ENCODE data around the gene ABCB11.
A peak's percentile ranks its signal among the peaks of the same experiment; 100 is the strongest.
"Not testable (repeated sequence)": the region's sequence is repeated elsewhere in the genome, so short reads cannot be mapped to it uniquely, and the experiment has no call there.

Gene ABCB11

DNA sequence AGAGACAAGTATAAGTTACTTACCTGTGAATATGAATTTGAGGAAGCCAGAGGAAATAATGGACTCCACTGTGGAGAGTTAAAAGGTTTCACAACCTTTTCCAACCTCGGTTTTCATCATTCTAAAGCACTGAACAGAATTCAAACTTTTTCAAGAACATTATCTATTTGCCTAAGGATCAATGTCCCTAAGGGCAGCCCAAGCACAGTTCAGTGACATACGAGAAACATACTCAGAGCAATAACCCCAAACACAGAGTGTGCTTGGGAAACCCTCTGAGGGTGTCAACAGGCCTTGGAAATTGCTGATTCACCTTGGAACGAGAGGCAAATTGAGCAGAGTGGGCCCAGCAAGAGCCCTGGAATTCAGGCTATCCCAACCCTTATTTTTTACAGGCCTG lies at the start of gene ABCB11:
TSS of gene ABCB11 (minus strand) at position 123 of the 400 bp plus-strand sequence. CDS start 13,199 bp downstream, outside the sequence.
- DNase-seq (ENCODE audit: low read depth in 2 of 2) = no peak

DNA sequence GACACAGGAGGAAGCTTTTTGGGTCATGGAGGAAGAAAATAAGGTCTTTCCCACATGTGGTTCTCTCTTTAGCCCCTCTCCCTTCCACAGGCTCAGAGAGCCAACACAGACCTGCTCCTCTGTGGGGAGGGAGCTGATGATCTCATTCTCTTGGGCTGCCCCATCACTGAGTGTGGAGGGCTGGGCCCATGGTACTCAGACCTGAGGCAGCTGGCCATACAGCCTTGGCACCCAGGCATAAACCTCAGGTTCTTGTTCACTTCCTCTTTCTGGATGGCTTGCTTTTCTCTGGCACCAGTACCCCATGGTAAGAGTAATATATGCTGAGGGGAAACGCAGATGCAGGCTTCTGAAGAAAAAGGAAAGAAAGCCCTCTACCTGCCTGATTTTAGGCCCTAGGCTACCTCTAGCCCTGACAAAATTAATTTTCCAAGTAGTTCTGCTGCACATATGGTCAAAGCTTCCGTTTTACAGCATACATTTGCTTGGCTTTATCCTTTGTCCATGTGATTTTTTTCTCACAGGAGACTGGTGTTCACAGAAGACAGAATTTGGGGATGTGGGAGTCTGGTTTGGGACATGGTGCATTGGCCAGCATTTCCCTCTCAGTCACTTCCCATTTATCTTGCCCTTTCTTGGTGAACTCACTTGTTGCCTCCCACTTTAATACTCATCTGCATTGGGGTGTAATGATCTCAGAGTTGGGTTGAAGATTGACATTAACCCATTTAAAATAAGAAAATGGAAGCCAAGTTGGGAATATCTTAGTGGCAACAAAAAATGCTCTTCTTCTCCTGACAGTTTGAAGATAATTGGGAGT lies 49.3 kb upstream of the ABCB11 start:
- DNase-seq (ENCODE audit: low read depth in 2 of 2) = no peak

DNA sequence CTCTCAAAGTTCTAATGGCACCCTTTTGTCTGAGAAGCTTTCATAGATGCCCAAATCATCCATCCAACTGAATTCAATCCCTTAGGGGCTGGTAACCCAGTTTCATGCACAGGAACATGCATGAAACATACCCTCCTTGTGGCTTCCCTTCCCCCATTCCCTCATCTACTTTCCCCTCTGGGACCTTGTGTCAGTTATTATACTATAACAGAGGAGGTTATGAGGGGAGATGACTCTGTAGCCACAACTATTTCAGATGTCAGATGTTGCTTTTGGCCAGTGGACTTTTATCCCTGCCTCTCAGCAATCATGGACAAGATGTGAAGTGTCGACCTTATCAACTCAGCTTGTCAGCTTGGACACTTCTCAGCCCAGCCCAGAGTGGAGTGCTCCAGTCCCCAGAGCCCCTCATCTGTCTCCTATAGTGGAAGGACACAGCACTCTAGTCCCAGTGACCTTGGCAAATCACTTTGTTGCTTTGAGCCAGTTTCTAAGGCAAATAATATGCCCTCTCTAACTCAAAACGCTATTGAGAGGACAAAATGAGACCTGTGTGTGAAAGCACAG lies 46.6 kb upstream of the ABCB11 start:
- no peak for DNase-seq (ENCODE audit: low read depth in 2 of 2)

DNA sequence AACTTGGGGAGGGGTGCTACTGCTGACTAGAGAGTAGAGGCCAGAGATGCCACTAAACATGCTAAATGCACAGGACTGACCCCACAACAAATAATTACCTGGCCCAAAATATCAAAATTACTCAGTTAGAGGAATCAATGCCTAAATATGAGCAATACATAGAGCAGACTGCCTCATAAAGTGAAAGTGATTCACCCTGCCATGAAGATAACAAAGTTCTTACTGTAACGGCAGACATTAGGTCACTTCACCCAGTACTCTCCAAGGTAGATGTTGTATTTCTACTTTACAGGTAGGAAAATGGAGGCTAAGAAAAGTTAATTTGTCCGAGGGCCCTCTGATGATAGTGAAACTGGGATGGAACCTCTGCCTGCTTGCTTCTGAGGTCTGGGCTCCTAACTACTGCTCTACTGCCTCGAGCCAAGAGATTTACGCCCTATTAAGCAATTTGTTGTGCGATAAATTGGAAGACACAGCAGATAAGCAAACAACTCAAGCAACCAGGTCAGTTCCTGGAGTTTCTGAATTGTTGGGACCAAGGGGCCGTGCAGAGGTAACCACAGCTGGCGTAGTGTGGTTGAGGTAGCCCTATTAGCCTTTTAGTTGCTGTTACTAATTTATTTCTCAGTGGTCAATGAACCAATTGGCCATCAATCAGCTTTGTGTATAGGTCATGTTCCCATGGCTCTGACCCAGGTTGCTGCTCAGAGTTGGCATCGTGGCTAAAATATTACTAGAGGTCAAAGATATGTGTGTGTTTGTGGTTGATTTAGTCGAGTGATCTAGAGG lies 43.0 kb upstream of the ABCB11 start:
- DNase-seq (ENCODE audit: low read depth in 2 of 2) = no peak

DNA sequence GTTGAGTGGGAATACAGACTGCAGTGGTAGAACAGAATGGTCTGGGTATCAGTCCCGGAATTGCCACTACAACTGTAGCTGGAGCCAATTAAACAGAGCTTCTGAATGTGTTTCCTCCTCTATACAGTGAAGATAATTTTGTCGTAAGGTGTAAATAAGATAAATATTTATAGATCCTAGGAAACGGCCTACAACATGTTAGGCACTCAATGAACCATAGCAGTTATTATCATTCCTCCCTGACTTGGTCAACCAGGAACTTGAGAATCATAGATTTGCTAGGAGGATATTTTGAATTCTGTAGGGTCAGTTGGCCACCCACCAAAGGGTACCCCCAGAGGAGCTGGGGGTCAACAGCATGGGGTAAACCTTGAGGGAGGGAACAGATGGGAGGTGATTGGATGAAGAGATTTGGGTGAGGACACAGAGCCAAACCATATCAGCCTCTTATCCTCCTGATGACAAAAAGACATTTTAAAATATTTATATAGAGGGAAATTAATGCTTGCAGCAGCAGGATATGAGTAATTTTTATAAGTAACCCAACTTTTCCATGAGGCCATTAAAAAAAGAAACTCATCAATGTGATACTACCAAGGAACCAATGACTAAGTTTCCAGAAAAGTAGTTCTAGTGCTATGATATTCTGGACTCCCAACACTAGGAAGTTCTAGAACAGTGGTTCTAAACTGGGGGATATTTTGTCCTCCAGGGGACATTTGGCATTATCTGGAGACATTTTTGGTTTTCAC lies 42.3 kb upstream of the ABCB11 start:
- no peak for DNase-seq (ENCODE audit: low read depth in 2 of 2)

DNA sequence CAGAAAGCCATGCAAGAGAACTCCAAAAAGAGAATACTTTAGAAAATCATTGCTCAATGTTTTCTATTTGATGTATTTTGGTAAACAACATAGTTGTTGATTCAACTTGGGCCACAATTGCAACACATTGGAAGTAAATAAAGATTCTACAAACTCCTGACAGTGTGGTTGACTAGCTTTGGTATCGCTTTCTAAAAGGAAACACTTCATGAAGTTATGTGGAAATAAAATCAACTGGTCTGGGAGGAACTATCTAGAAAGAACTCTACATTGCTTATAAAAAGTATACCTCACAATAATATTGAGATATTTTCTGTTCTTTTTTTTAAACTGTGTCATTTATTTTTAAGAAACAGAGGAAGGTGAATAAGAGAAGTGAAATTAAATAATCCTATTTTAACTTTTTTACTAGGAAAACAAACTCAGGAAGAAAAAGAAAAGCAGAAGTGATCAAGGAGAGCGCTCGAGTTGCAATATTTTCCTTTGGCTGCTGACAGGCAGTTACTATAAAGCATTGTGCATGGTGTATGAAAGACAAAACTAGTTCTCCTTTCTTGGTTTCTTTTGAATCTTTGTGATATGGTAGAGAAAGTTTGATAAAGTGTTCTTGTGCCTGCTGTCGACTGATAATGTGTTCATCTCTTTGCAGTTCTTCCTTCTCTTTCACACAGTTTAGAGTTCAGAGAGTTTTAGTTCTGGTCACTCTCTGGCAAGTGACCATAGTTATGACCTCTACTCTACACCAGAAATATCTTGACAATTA lies 41.2 kb upstream of the ABCB11 start:
- no peak for DNase-seq (ENCODE audit: low read depth in 2 of 2)

DNA sequence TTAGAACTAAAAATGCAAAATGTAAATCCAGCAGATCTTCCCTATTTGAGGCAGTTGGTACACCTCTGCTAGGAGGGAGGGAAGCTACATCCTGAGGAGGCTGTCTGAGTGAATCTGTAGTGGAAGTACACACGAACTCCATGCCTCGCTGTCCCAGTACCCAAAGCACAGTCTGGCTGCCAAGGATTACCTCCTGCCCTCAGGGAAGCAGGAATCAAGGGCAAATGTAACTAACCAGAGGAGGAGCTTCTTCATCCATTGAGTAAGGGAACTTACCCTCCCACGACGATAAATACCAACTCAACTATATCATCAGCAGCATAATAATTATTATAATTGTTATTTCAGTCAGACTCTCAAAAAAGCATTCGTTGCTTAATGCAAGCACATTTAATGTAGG lies 40.3 kb upstream of the ABCB11 start:
- DNase-seq (ENCODE audit: low read depth in 2 of 2) = no peak

DNA sequence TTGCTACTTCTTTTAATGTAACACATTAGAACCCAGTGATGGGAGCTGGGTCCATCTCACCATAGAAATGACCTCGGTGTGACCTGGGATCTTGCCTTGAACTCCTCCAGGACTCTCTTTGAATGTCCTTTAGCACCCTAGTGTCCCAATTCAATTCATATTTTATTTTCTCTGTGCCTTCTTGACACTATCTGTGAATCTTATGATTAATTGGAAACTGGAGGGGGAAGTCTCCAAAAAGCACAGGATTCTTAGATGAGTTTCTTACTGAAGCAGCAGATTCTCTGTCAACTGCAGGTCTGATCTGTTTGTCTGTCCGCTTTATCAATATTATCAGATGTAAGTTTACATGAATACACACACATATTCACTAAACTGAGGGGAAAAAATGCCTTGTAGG lies 38.7 kb upstream of the ABCB11 start:
- DNase-seq (ENCODE audit: low read depth in 2 of 2) = no peak

DNA sequence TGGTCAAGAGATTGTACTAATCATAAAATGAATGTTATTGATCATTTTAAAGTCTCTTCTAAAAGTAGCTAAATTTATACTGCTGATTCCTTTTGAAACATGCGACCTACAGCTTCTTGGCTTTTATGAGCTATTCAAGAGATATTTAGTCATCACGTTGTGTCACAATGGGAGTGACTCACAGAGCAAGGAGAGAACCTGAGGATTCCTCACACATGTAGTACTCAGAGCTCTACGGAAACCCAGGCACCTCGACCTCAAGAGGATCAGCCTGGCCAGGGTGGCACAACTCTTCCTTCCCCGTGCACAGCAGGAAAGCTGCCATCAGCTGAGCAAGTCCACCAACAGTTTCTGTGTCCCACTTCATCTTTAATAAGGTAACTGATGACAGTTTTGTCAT lies 38.2 kb upstream of the ABCB11 start, which contains the start of gene DHRS9:
TSS of gene DHRS9 (plus strand) at position 223 of the 400 bp plus-strand sequence. CDS start 12,019 bp downstream, outside the sequence.
- peak; percentile 6 to 8 for DNase-seq (ENCODE audit: low read depth in 2 of 2)

DNA sequence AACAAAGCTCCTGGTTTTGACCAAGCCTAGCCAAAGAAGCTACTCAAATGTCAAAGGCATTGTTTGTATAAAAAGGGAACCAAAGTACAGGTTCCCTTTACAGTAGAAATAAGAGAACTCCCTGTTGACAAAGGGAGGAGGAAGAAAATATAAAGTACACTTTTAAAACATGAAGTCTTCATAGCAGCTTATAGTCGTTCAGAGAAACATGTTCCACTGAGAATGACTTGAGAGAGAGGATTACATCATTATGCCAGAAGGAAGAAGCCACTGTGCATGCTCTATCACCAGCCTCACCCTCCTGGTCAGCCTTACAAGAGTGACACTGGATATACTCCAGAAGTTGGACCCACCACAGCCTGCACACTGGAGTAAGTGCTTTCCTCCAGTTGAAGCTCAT lies 35.8 kb upstream of the ABCB11 start:
- no peak for DNase-seq (ENCODE audit: low read depth in 2 of 2)

DNA sequence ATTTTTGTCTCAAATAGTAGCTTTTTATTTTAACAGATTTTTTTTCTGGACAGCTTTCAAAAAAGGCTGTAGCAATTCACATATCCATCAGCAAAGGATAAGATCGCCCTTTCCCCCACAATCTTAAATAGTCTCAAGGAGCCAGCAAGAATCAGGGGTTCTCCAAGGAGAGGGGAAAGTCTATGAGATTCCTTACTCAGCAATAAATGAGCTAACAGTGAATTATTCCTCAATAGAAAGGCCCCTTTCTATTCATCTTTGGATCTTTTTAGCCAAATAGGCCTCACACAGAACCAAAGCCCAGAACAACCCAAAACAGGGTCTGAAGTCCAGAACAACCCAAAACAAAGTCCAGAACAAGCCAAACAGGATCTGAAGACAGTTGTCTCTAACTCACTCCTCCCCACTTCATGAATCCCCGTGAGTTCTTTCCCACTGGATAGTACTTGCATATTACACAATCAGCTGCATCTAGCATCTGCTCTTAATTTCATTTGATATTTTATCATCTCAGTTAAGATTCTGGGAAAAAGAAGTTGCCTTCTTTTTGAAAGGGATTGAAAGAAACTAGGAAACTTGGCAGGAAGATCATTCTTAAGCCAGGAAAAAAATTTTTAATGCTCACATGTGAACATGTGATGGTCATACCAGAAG lies 34.9 kb upstream of the ABCB11 start:
- no peak for DNase-seq (ENCODE audit: low read depth in 2 of 2)

DNA sequence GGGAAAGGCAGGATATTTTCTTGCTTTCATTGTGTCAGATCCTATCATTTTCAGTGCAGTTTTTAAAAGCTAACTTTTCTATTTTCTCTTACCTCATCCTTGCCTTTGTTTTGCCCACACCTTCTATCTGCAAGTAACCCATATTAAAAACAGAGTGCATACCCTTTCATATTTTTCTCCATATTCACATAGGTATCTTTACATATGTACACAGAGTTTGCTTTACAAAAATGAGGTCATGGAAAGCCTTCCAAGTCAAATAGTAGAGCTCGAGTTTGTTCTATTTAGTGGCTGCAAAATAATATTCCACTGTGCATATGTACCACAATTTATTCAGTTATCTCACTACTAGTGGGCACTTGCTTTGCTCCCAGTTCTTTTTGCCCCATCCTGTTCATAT lies 34.3 kb upstream of the ABCB11 start:
- DNase-seq (ENCODE audit: low read depth in 2 of 2) = no peak

DNA sequence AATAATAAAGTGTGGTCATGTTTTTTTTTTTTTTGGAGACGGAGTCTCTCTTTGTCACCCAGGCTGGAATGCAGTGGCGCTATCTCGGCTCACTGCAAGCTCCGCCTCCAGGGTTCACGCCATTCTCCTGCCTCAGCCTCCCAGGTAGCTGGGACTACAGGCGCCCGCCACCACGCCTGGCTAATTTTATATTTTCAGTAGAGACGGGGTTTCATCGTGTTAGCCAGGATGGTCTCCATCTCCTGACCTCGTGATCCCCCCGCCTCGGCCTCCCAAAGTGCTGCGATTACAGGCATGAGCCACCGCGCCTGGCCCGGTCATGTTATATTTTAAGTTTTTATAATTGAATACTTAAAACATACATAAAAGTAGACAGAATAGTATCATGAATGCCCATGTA lies 33.1 kb upstream of the ABCB11 start:
- DNase-seq (ENCODE audit: low read depth in 2 of 2) = not testable (repeated sequence)

DNA sequence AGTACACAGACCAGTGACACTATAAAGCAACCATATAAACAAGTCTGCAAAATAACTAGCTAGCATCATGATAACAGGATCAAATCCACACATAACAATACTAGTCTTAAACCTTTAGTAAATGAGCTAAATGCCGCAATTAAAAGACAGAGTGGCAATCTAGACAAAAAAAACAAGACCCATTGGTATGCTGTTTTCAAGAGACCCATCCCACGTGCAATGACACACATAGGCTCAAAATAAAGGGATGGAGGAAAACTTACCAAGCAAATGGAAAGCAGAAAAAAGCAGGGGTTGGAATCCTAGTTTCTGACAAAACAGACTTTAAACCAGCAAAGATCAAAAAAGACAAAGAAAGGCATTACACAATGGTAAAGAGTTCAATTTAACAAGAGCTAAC lies 23.5 kb upstream of the ABCB11 start:
- DNase-seq (ENCODE audit: low read depth in 2 of 2) = not testable (repeated sequence)

DNA sequence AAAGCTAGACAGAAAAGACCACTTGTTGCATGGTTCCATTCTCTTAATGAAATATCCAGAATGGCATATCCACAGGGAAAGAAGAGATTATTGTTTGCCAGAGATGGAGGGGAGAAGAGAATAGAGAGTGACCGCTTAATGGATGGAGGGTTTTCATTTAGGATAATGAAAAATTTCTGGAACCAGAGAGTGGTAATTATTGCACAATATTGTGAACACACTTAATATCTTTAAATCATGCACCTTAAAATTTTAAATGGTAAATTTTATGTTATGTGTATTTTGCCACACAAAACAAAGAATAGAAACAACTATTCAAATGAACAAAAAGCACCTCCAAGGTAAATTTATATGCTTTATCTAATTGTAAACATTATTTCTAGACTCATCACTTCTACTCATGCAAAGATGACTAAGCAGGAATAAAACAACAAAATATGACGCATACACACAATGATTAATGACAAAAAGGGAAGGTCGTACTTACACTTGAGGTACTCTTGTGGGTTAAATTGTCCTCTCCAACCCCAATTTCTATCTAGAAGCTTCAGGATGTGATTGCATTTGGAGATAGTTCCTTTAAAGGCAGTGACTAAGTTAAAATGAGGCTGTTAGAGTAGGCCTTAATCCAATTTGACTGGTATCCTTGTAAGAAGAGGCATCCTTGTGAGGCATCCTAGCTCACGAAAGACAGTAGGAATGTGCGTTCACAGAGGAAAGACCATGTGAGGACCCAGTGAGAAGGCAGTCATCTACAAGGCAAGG lies 19.5 kb upstream of the ABCB11 start:
- no peak for DNase-seq (ENCODE audit: low read depth in 2 of 2)

DNA sequence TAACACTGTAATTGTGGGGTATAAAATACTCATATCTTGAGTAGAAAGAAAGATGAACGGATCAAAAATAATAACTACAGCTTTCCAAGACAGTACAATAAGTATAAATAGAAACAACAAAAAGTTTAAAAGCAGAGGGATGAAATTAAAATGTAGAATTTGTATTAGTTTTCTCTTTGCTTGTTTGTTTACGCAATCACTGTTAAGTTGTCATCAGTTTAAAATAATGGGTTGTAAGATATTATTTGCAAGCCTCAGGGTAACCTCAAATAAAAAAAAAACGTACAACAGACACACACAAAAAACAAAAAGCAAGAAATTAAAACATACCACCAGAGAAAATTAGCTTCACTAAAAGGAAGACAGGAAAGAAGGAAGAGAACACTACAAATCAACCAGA lies 18.0 kb upstream of the ABCB11 start:
- no peak for DNase-seq (ENCODE audit: low read depth in 2 of 2)

DNA sequence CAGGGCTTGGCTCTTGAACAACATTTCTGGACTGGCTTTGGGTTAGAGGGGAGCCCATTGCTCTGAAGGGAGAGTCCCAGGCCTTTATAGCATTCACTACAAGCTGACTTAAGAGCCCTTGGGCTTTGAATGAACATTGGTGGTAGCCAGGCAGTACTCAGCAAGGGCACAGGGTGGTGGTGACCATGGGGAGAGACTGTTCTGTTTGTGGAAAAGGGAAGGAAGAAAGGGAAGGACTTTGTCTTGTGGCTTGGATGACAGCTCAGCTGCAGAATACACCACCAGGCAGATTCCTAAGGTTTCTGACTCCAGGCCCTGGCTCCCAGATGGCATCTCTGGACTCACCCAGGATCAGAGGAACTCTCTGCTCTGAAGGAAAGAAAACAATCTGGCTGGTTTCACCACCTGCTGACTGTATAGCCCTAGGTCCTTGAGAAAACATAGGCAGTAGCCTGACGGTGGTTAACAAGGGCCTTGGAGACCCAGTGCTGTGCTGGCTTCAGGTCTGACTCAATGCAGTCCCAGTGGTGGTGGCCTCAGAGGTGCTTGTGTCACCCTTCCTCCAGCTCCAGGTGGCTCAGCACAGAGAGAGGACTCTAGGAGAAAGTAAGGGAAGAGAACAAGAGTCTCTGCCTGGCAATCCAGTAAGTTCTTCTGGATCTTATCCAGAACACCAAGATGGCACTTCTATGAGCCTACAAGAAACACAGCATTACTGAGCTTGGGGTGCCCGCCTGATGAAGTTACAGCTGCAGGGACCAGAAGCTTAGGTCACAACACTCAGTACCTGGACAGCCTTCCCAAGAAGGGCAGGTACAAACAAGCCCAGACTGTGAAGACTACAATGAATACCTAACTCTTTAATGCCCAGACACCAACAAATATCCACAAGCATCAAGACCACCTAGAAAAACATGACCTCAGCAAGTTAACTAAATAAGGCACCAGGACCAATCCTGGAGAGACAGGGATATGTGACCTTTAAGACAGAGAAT lies 16.4 kb upstream of the ABCB11 start:
- no peak for DNase-seq (ENCODE audit: low read depth in 2 of 2)

DNA sequence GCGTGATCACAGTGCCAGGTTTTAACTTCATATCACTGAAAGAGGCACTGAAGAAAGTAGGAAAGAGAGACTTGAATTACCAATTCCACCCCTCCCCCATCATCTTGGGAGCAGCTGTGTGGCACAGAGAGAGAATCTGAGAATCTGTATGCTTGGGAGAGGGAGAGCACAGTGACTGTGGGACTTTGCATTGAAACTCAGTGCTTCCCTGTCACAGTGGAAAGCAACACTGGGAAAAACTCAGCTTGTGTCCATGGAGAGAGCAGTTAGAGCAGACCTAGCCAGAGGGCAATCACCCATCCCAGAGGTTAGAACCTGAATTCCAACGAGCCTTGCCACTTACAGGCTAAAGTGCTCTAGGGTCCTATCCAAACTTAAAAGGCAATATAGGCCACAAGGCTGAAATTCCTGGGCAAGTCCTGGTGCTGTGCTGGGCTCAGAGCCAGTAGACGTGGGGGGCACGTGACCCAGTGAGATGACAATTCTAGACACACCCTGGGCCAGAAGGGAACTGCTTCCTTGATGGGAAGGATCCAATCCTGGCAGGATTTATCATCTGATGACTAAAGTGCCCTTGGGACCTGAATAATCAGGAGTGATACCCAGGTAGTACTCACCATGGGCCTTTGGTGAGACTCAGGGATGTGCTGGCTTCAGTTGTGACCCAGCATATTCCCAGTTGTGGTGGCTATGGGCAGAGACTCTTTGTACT lies 15.5 kb upstream of the ABCB11 start:
- no peak for DNase-seq (ENCODE audit: low read depth in 2 of 2)
